OCI-LY7 (cell line): Measurements from ENCODE around the gene RELN. TPM values are rescaled to one million over a fixed set of nuclear protein-coding genes. Genes with fewer than 3 reads are reported as not detected.

ENCODE experiments used
- BruUV-seq: library from RNA; stranded (reverse); fragments of 400-500 nt; replicated peaks from 2 replicates; lab custom pipeline; 2021; lab: Mats Ljungman, UMichigan
- CTCF ChIA-PET: fragments of 300-600 bp; sonication (Branson Sonifier 250); formaldehyde crosslinking; loops from one replicate; lab custom pipeline; 2022; ENCODE audit warnings: antibody characterized with exemption; ENCODE audit not compliant: unreplicated experiment; lab: Charles Lee
- POLR2A ChIA-PET: fragments of 300-600 bp; sonication (Branson Sonifier 250); formaldehyde crosslinking; loops from one replicate; lab custom pipeline; 2022; ENCODE audit warnings: antibody characterized with exemption; lab: Charles Lee
- DNase-seq: peaks from one replicate; pipeline ENCODE4 v3.0.0-alpha.2; 2015; ENCODE audit warnings: low spot score
- H2AFZ ChIP-seq: fragments of 200-600 bp; sonication (generic), shearing (Covaris generic); 2 replicates; pipeline ENCODE4 v1.6.1; 2014; ENCODE audit warnings: mild to moderate bottlenecking, antibody characterized with exemption, low read length, moderate library complexity
- H3K27ac ChIP-seq: fragments of 200-600 bp; sonication (generic); 2 replicates; pipeline ENCODE4 v1.5.1; 2014; ENCODE audit warnings: mixed run types, low read depth, mild to moderate bottlenecking, moderate library complexity, low read length, inconsistent platforms; ENCODE audit not compliant: poor library complexity, severe bottlenecking
- H3K36me3 ChIP-seq: fragments of 200-600 bp; sonication (generic); 2 replicates; pipeline ENCODE4 v1.6.1; 2014; ENCODE audit warnings: mild to moderate bottlenecking, antibody characterized with exemption, low read length, moderate library complexity, mixed read lengths; ENCODE audit not compliant: insufficient read depth
- H3K4me1 ChIP-seq: fragments of 200-600 bp; sonication (generic); 2 replicates; pipeline ENCODE4 v1.5.1; 2014; ENCODE audit warnings: mild to moderate bottlenecking, low read length; ENCODE audit not compliant: insufficient read depth, poor library complexity, severe bottlenecking
- H3K4me2 ChIP-seq: fragments of 200-600 bp; sonication (generic); 2 replicates; pipeline ENCODE4 v1.6.1; 2014; ENCODE audit warnings: mild to moderate bottlenecking, low read length
- H3K4me3 ChIP-seq: fragments of 200-600 bp; sonication (generic); 2 replicates; pipeline ENCODE4 v1.5.1; 2014; ENCODE audit warnings: mild to moderate bottlenecking, low read depth, low read length; ENCODE audit not compliant: poor library complexity, severe bottlenecking
- H3K79me2 ChIP-seq: fragments of 200-600 bp; sonication (generic); 2 replicates; pipeline ENCODE4 v1.6.1; 2016; ENCODE audit warnings: low read depth, mild to moderate bottlenecking, low read length, moderate library complexity, mixed read lengths; ENCODE audit not compliant: insufficient read depth
- H3K9me2 ChIP-seq: fragments of 200-600 bp; sonication (generic); 2 replicates; pipeline ENCODE4 v1.6.1; 2016; ENCODE audit warnings: mild to moderate bottlenecking, low read length, mixed read lengths; ENCODE audit not compliant: insufficient read depth
- H3K9me3 ChIP-seq: fragments of 200-600 bp; sonication (generic); 2 replicates; pipeline ENCODE4 v1.6.1; 2014; ENCODE audit warnings: mild to moderate bottlenecking, mixed run types, low read length, mixed read lengths
- H4K20me1 ChIP-seq: fragments of 200-600 bp; sonication (generic); 2 replicates; pipeline ENCODE4 v1.6.1; 2014; ENCODE audit warnings: mild to moderate bottlenecking, antibody characterized with exemption, low read length, moderate library complexity, mixed read lengths; ENCODE audit not compliant: insufficient read depth
- EZH2phosphoT487 ChIP-seq: fragments of 200-600 bp; sonication (generic); IDR thresholded peaks from 2 replicates; pipeline ENCODE4 v1.6.1; 2018; ENCODE audit warnings: low read depth, borderline replicate concordance, mild to moderate bottlenecking, mixed run types, antibody characterized with exemption, low read length, moderate library complexity, mixed read lengths
- intact Hi-C: fragments of 100-400 bp; cut with micrococcal nuclease; formaldehyde crosslinking; loops from one replicate; pipeline ENCODE4 v1.10.0; 2022; ENCODE audit not compliant: unreplicated experiment
- total RNA-seq, 2 experiments: library from RNA; depleted of rRNA in 1 of 2; stranded (reverse); fragments of >200 nt in 1 of 2; shearing (Covaris generic) in 1 of 2; gene quantifications; 2 replicates each; pipeline ENCODE4 v1.2.3, GENCODE V29; 2014 to 2022
- TF ChIP-seq, protein P1 (sequence below): fragments of 200-600 bp; sonication (generic); conservative IDR thresholded peaks from 2 replicates; pipeline ENCODE4 v1.5.1; 2014; ENCODE audit warnings: mild to moderate bottlenecking, antibody characterized with exemption, low read length, moderate library complexity, mixed read lengths

RELN gene
- total RNA-seq, 2 experiments from 2014 or later = not detected

- ChIA-PET POLR2A (no interaction called here), CTCF (no interaction called here)
- TF ChIP-seq, protein P1, sequence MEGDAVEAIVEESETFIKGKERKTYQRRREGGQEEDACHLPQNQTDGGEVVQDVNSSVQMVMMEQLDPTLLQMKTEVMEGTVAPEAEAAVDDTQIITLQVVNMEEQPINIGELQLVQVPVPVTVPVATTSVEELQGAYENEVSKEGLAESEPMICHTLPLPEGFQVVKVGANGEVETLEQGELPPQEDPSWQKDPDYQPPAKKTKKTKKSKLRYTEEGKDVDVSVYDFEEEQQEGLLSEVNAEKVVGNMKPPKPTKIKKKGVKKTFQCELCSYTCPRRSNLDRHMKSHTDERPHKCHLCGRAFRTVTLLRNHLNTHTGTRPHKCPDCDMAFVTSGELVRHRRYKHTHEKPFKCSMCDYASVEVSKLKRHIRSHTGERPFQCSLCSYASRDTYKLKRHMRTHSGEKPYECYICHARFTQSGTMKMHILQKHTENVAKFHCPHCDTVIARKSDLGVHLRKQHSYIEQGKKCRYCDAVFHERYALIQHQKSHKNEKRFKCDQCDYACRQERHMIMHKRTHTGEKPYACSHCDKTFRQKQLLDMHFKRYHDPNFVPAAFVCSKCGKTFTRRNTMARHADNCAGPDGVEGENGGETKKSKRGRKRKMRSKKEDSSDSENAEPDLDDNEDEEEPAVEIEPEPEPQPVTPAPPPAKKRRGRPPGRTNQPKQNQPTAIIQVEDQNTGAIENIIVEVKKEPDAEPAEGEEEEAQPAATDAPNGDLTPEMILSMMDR = no peak
- TF ChIP-seq EZH2phosphoT487 = no peak
- no peaks in the 10 kb centered on the region for H3K9me3 ChIP-seq
- no peak overlapping the region for H3K4me2 ChIP-seq
- intact Hi-C loops = no loop called here
- no peaks in the 10 kb centered on the region for H3K36me3 ChIP-seq
- H3K9me2 ChIP-seq = no peaks in the 10 kb centered on the region
- no peak overlapping the region for H3K27ac ChIP-seq
- H3K4me3 ChIP-seq = no peak overlapping the region
- H2AFZ ChIP-seq = no peak overlapping the region
- H4K20me1 ChIP-seq = no peaks in the 10 kb centered on the region
- no peaks in the 10 kb centered on the region for H3K4me1 ChIP-seq
- BruUV-seq = no TSS peak
- H3K79me2 ChIP-seq = no peaks in the 10 kb centered on the region
- DNase-seq = no peak
These were observed 113.7 kb downstream of the RELN start for GRCh38 chr7:103875718-103876117.

- Histone ChIP-seq H3K9me3 (no peaks in the 10 kb centered on the region), H4K20me1 (no peaks in the 10 kb centered on the region), H2AFZ (no peak overlapping the region), H3K79me2 (no peaks in the 10 kb centered on the region), H3K4me1 (no peaks in the 10 kb centered on the region), H3K36me3 (no peaks in the 10 kb centered on the region), H3K9me2 (no peaks in the 10 kb centered on the region), H3K4me3 (no peak overlapping the region), H3K4me2 (no peak overlapping the region), H3K27ac (no peak overlapping the region)
- intact Hi-C loops = no loop called here
- no peak for DNase-seq
- ChIA-PET POLR2A (no interaction called here), CTCF (no interaction called here)
- BruUV-seq = no TSS peak
- TF ChIP-seq, protein P1 = no peak
- TF ChIP-seq EZH2phosphoT487 = no peak
These were observed 118.0 kb downstream of the RELN start for GRCh38 chr7:103871473-103871872.

GRCh38 chr7:103870664-103871063 is 118.8 kb downstream of the RELN start:
- TF ChIP-seq, protein P1 = no peak
- no peak for TF ChIP-seq EZH2phosphoT487

More at GRCh38 chr7:103870664-103871063, 118.8 kb downstream of the RELN start:
- H4K20me1 ChIP-seq = no peaks in the 10 kb centered on the region
- no peaks in the 10 kb centered on the region for H3K9me3 ChIP-seq
- no peak overlapping the region for H3K4me2 ChIP-seq
- no peaks in the 10 kb centered on the region for H3K4me1 ChIP-seq
- CTCF ChIA-PET = no interaction called here
- no peak overlapping the region for H2AFZ ChIP-seq
- no peaks in the 10 kb centered on the region for H3K9me2 ChIP-seq
- POLR2A ChIA-PET = interaction anchor here (0.6 kb wide), 1 partner anchor 14 kb away, joined by 7 read pairs; no protein-coding TSS in a partner anchor
- no peaks in the 10 kb centered on the region for H3K79me2 ChIP-seq
- no peak overlapping the region for H3K4me3 ChIP-seq
- H3K27ac ChIP-seq = no peak overlapping the region
- no peaks in the 10 kb centered on the region for H3K36me3 ChIP-seq
- BruUV-seq = no TSS peak
- no peak for DNase-seq
- intact Hi-C loops = no loop called here
